Upper lobe of left lung (tissue), 4 donors: ENCODE measurements around the gene CYP2F1.
A peak's percentile ranks its signal among the peaks of the same experiment; 100 is the strongest.
"Not testable (repeated sequence)": the region's sequence is repeated elsewhere in the genome, so short reads cannot be mapped to it uniquely, and the experiment has no call there.

Source experiments
- EP300 ChIP-seq, 4 donors: sonication (generic); formaldehyde crosslinking; IDR thresholded peaks; one replicate each; pipeline ENCODE4 v1.5.1; 2017; ENCODE audit warnings: antibody characterized with exemption in 4 of 4, control low read depth in 2 of 4
- POLR2AphosphoS5 ChIP-seq, 2 donors: sonication (generic); formaldehyde crosslinking; IDR thresholded peaks; one replicate each; pipeline ENCODE4 v1.5.1; 2017; ENCODE audit warnings: antibody characterized with exemption in 2 of 2
- TF ChIP-seq, protein P1 (sequence below), 6 experiments: fragments of 450-650 bp in 4 of 6; fragments of 200-600 bp in 2 of 6; sonication (generic) in 2 of 6; IDR thresholded peaks; one replicate each; pipeline ENCODE4 v1.5.1; 2016 to 2019; ENCODE audit warnings: antibody characterized with exemption in 6 of 6

DNA sequence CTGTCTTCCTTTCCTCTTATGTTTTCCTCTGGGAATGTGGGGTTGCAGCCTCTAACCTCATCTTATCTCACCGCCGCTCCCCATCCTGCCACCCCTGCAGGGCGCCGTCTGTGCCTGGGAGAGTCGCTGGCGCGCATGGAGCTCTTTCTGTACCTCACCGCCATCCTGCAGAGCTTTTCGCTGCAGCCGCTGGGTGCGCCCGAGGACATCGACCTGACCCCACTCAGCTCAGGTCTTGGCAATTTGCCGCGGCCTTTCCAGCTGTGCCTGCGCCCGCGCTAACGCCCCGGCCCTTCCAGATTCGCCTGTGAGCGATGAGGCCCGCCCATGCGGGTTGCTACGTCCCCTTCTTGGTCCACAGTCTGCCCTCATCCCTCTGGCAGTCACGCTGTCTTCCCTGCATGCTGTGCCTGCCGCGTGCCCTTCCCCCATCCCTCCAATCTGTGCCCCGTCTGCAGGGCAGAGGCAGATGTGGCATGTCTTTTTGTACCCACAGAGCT lies 13.6 kb downstream of the CYP2F1 start:
- TF ChIP-seq, protein P1, sequence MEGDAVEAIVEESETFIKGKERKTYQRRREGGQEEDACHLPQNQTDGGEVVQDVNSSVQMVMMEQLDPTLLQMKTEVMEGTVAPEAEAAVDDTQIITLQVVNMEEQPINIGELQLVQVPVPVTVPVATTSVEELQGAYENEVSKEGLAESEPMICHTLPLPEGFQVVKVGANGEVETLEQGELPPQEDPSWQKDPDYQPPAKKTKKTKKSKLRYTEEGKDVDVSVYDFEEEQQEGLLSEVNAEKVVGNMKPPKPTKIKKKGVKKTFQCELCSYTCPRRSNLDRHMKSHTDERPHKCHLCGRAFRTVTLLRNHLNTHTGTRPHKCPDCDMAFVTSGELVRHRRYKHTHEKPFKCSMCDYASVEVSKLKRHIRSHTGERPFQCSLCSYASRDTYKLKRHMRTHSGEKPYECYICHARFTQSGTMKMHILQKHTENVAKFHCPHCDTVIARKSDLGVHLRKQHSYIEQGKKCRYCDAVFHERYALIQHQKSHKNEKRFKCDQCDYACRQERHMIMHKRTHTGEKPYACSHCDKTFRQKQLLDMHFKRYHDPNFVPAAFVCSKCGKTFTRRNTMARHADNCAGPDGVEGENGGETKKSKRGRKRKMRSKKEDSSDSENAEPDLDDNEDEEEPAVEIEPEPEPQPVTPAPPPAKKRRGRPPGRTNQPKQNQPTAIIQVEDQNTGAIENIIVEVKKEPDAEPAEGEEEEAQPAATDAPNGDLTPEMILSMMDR (IDR thresholded peaks at IDR 0.05) = peak in 4 of 6 experiments; percentile 26 to 59 (median 34)
- not testable (repeated sequence) for TF ChIP-seq EP300 (IDR thresholded peaks at IDR 0.05)
- peak in 1 of 2 donors; percentile 15 for TF ChIP-seq POLR2AphosphoS5 (IDR thresholded peaks at IDR 0.05)
